Gastroesophageal sphincter (tissue), 4 donors: ENCODE results near the gene SLC18A3. TPM values are rescaled to one million over a fixed set of nuclear protein-coding genes. Genes with fewer than 3 reads are reported as not detected.

Experiments
- ATAC-seq: fragments of 150-250 bp; one replicate; pipeline ENCODE4 v1.9.1; 2016; ENCODE audit warnings: mild to moderate bottlenecking, moderate library complexity
- H3K27ac ChIP-seq, 4 donors: fragments of 200-600 bp; sonication (generic) in 3 of 4; 1 replicate in 3 of 4; 2 replicates in 1 of 4; pipeline ENCODE4 v1.5.1; 2016 to 2019
- H3K27me3 ChIP-seq: fragments of 200-600 bp; sonication (generic); one replicate; pipeline ENCODE4 v1.5.1; 2019
- H3K36me3 ChIP-seq, 2 donors: fragments of 200-600 bp; sonication (generic); one replicate each; pipeline ENCODE4 v1.5.1; 2019; ENCODE audit warnings: control low read depth in 1 of 2
- H3K4me1 ChIP-seq, 3 donors: fragments of 200-600 bp; sonication (generic); 1 replicate in 2 of 3; 2 replicates in 1 of 3; pipeline ENCODE4 v1.5.1; 2016 to 2019; ENCODE audit warnings: control low read depth in 2 of 3
- H3K4me3 ChIP-seq, 2 donors: fragments of 200-600 bp; sonication (generic); one replicate each; pipeline ENCODE4 v1.5.1; 2019; ENCODE audit warnings: mild to moderate bottlenecking in 1 of 2, moderate library complexity in 1 of 2
- H3K9me3 ChIP-seq, 3 donors: fragments of 200-600 bp; sonication (generic); one replicate each; pipeline ENCODE4 v1.5.1; 2017 to 2019; ENCODE audit warnings: control low read depth in 2 of 3
- EP300 ChIP-seq: sonication (generic); formaldehyde crosslinking; IDR thresholded peaks from one replicate; pipeline ENCODE4 v1.6.1; 2017; ENCODE audit warnings: antibody characterized with exemption, mild to moderate bottlenecking
- POLR2A ChIP-seq, 2 donors: fragments of 450-650 bp; IDR thresholded peaks; one replicate each; pipeline ENCODE4 v1.6.1; 2017; ENCODE audit warnings: antibody characterized with exemption in 2 of 2, mild to moderate bottlenecking in 2 of 2, moderate library complexity in 1 of 2
- POLR2AphosphoS5 ChIP-seq: sonication (generic); formaldehyde crosslinking; IDR thresholded peaks from one replicate; pipeline ENCODE4 v1.6.1; 2017; ENCODE audit warnings: antibody characterized with exemption
- WGBS, 2 donors: methylation state at CpG; one replicate each; pipeline ENCODE4 v1.1.5; 2018; ENCODE audit warnings: low coverage in 1 of 2; 5-methylcytosine and 5-hydroxymethylcytosine counted together
- total RNA-seq, 4 donors: library from RNA; depleted of rRNA; stranded (reverse); fragments of >200 nt; gene quantifications; one replicate each; pipeline ENCODE4 v1.1.0, GENCODE V29; 2016
- TF ChIP-seq, protein P1 (sequence below), 4 experiments: fragments of 200-600 bp in 2 of 4; fragments of 450-650 bp in 2 of 4; sonication (generic) in 1 of 4; IDR thresholded peaks; one replicate each; pipeline ENCODE4 v1.5.1; 2017 to 2019; ENCODE audit warnings: antibody characterized with exemption in 4 of 4, mild to moderate bottlenecking in 2 of 4, moderate library complexity in 2 of 4

Gene SLC18A3
- total RNA-seq, 4 donors from 2014 or later, result 0.12 to 1.7 (median 1.5) TPM; not detected in 1

DNA sequence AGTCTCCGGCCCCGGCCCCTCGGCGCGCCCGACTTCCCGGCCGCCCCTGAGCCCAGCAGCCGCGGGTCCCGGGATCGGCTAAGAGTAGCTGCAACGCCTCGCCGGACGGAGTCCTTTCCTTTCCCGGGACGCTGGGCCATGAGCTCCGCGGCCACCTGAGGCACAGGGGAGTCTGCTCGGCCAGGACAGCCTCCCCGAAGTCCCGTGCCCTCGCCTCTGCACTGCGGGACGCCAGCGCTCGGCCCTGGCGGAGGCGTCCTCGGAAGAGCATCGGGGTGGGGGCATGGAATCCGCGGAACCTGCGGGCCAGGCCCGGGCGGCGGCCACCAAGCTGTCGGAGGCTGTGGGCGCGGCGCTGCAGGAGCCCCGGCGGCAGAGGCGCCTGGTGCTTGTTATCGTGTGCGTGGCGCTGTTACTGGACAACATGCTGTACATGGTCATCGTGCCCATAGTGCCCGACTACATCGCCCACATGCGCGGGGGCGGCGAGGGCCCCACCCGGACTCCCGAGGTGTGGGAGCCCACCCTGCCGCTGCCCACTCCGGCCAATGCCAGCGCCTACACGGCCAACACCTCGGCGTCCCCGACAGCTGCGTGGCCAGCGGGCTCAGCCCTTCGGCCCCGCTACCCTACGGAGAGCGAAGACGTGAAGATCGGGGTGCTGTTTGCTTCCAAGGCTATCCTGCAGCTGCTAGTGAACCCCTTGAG, 502 bp downstream of the SLC18A3 start:
- peak overlapping the region in 1 of 2 donors; percentile 22 for H3K4me3 ChIP-seq

DNA sequence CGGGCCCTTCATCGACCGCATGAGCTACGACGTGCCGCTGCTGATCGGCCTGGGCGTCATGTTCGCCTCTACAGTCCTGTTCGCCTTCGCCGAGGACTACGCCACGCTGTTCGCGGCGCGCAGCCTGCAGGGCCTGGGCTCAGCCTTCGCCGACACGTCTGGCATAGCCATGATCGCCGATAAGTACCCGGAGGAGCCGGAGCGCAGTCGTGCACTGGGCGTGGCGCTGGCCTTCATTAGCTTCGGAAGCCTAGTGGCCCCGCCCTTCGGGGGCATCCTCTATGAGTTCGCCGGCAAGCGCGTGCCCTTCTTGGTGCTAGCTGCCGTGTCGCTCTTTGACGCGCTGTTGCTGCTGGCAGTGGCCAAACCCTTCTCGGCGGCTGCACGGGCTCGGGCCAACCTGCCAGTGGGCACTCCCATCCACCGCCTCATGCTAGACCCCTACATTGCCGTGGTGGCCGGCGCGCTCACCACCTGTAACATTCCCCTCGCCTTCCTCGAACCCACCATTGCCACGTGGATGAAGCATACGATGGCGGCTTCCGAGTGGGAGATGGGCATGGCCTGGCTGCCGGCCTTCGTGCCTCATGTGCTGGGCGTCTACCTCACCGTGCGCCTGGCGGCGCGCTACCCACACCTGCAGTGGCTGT, 1.2 kb downstream of the SLC18A3 start:
- Histone ChIP-seq H3K4me3 (no peak overlapping the region), H3K4me1 (peaks cover 0 to 37% (median 11%) of the 10 kb centered on the region in 3 donors), H3K27ac (no peak overlapping the region), H3K36me3 (no peaks in the 10 kb centered on the region), H3K9me3 (no peaks in the 10 kb centered on the region), H3K27me3 (peaks cover 100% of the 10 kb centered on the region)
- WGBS, 2 donors, result 1% methylated on average over 18 of the region's 63 CpGs; no CpG with 5 or more reads in 1 of the 2 donors
- no peak for ATAC-seq
- TF ChIP-seq EP300 (no peak), POLR2A (IDR thresholded peaks at IDR 0.05) (no peak), POLR2AphosphoS5 (no peak)
- TF ChIP-seq, protein P1, sequence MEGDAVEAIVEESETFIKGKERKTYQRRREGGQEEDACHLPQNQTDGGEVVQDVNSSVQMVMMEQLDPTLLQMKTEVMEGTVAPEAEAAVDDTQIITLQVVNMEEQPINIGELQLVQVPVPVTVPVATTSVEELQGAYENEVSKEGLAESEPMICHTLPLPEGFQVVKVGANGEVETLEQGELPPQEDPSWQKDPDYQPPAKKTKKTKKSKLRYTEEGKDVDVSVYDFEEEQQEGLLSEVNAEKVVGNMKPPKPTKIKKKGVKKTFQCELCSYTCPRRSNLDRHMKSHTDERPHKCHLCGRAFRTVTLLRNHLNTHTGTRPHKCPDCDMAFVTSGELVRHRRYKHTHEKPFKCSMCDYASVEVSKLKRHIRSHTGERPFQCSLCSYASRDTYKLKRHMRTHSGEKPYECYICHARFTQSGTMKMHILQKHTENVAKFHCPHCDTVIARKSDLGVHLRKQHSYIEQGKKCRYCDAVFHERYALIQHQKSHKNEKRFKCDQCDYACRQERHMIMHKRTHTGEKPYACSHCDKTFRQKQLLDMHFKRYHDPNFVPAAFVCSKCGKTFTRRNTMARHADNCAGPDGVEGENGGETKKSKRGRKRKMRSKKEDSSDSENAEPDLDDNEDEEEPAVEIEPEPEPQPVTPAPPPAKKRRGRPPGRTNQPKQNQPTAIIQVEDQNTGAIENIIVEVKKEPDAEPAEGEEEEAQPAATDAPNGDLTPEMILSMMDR (IDR thresholded peaks at IDR 0.05), result no peak

More for the DNA sequence above, 502 bp downstream of the SLC18A3 start:
- Histone ChIP-seq H3K36me3 (no peaks in the 10 kb centered on the region), H3K9me3 (no peaks in the 10 kb centered on the region), H3K27me3 (peaks cover 100% of the 10 kb centered on the region), H3K27ac (no peak overlapping the region), H3K4me1 (peaks cover 0 to 37% (median 11%) of the 10 kb centered on the region in 3 donors)
- TF ChIP-seq, protein P1 (IDR thresholded peaks at IDR 0.05), result no peak
- TF ChIP-seq EP300, result no peak
- no peak for ATAC-seq
- WGBS, 2 donors, result no CpG with 5 or more reads among the region's 72 CpGs

DNA sequence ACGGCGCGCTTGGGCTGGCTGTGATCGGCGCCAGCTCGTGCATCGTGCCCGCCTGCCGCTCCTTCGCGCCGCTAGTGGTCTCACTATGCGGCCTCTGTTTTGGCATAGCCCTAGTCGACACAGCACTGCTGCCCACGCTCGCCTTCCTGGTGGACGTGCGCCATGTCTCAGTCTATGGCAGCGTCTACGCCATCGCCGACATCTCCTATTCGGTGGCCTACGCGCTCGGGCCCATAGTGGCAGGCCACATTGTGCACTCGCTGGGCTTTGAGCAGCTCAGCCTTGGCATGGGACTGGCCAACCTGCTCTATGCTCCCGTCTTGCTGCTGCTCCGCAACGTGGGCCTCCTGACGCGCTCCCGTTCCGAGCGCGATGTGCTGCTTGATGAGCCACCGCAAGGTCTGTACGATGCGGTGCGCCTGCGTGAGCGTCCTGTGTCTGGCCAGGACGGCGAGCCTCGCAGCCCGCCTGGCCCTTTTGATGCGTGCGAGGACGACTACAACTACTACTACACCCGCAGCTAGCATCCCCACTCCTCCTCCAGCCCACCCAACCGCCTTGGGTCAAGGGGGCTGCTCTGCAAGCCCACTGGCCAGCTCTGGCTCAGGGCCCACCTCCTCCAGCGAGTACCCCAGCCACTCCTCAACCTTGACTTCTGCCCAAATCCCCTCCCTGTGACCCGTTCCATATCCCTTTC, 1.9 kb downstream of the SLC18A3 start:
- Histone ChIP-seq H3K27me3 (peaks cover 100% of the 10 kb centered on the region), H3K36me3 (no peaks in the 10 kb centered on the region), H3K9me3 (no peaks in the 10 kb centered on the region), H3K4me1 (peaks cover 0 to 37% (median 11%) of the 10 kb centered on the region in 3 donors), H3K4me3 (no peak overlapping the region), H3K27ac (no peak overlapping the region)
- TF ChIP-seq, protein P1 (IDR thresholded peaks at IDR 0.05), result no peak
- TF ChIP-seq POLR2A (IDR thresholded peaks at IDR 0.05), result no peak
- TF ChIP-seq POLR2AphosphoS5, result no peak
- no peak for TF ChIP-seq EP300
- ATAC-seq, result no peak
- 0 to 5% methylated on average over 10 to 11 of the region's 53 CpGs for WGBS, 2 donors

DNA sequence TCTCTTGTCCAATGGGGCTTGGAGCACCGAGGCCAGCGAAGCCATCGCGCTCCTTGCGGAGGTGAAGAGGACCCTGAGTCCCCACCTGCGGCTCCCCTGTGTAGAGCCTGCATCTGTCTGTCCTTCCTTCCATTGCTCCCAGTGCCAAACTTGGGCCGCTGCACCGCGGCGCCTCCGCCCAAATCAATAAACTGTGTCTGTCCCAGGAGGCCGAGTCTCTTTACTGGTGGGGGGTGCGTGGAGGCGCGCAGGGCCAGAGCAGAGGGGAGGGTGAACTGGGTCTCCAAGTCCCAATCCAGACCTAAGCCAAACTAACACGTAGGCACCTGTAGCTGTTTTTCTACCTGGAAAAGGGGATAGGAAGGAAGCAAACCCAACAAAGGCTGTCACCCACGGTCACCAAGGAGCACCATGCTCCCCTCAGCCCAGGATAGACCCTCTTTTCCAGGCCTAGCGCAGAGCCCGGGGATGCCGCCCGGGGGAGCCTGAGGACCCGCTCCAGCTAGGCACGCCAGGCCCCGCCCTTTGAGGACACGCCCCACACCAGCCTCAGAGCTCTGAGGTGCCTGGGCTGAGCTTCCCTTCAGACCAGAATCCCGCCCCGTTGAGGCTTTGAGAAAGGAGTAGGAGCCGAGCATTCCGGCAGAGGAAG, 2.5 kb downstream of the SLC18A3 start:
- no peak overlapping the region for H3K4me3 ChIP-seq
- H3K9me3 ChIP-seq, result no peaks in the 10 kb centered on the region
- peaks cover 100% of the 10 kb centered on the region for H3K27me3 ChIP-seq
- TF ChIP-seq, protein P1 (IDR thresholded peaks at IDR 0.05), result no peak
- TF ChIP-seq POLR2AphosphoS5 (no peak), EP300 (no peak), POLR2A (IDR thresholded peaks at IDR 0.05) (no peak)
- ATAC-seq, result no peak
- 0 to 8% methylated on average over 6 of the region's 29 CpGs for WGBS, 2 donors
- H3K27ac ChIP-seq, result no peak overlapping the region
- no peaks in the 10 kb centered on the region for H3K36me3 ChIP-seq
- H3K4me1 ChIP-seq, result peaks cover 0 to 37% (median 11%) of the 10 kb centered on the region in 3 donors
